ENCODE measurements around the gene HFE. TPM values are rescaled to one million over a fixed set of nuclear protein-coding genes. Genes with fewer than 3 reads are reported as not detected.

The HFE gene
- total and polyA plus RNA-seq, 11 donors: 1.6 to 13.9 (median 2.9) TPM

- ATAC-seq (peak; percentile 87 to 90 (median 88)), DNase-seq (peak; percentile 89 to 99 (median 98))
- H3K9me3 ChIP-seq: no peaks in the 10 kb centered on the region
- peak overlapping the region; percentile 73 to 97 (median 82) for H3K4me3 ChIP-seq
- intact Hi-C loops (cut with DNase I): loop anchor here in 6 of 10 donors (1.0 to 10.0 kb wide), 14 partner anchors 19 to 164 kb away; a partner anchor contains a TSS
- H3K4me1 ChIP-seq: peaks cover 0 to 25% (median 17%) of the 10 kb centered on the region in 12 donors
- TF ChIP-seq POLR2A (IDR thresholded peaks at IDR 0.05) (peak; percentile 54 to 58), CTCF (IDR thresholded peaks at IDR 0.05) (peak in 1 of 12 donors; percentile 7)
- H3K36me3 ChIP-seq: peaks cover 0 to 10% (median 5%) of the 10 kb centered on the region in 9 donors
- WGBS, 4 donors: 1% methylated on average over 35 to 38 of the region's 38 CpGs
- H3K27ac ChIP-seq: peak overlapping the region; percentile 95 to 99 (median 98)
- H3K27me3 ChIP-seq: no peaks in the 10 kb centered on the region
Observed at GRCh38 chr6:26122793-26123674, 35.8 kb downstream of the HFE start.

- peak overlapping the region; percentile 95 to 99 (median 98) for H3K27ac ChIP-seq
- WGBS, 4 donors: 0 to 2% (median 0%) methylated on average over 16 of the region's 16 CpGs
- H3K9me3 ChIP-seq: no peaks in the 10 kb centered on the region
- H3K36me3 ChIP-seq: peaks cover 0 to 16% (median 11%) of the 10 kb centered on the region in 9 donors
- ATAC-seq (no peak), DNase-seq (peak in 3 of 5 donors; percentile 77 to 84 (median 81))
- H3K4me3 ChIP-seq: peak overlapping the region; percentile 73 to 97 (median 82)
- intact Hi-C loops (cut with DNase I): loop anchor here in 6 of 10 donors (1.0 to 10.0 kb wide), 12 partner anchors 21 to 164 kb away; a partner anchor contains a TSS
- no peaks in the 10 kb centered on the region for H3K27me3 ChIP-seq
- TF ChIP-seq CTCF (IDR thresholded peaks at IDR 0.05): no peak
- no peak for TF ChIP-seq POLR2A (IDR thresholded peaks at IDR 0.05)
- peaks cover 0 to 30% (median 22%) of the 10 kb centered on the region in 12 donors for H3K4me1 ChIP-seq
Observed at GRCh38 chr6:26123675-26123946, 36.4 kb downstream of the HFE start.

- peak overlapping the region; percentile 95 to 99 (median 98) for H3K27ac ChIP-seq
- ATAC-seq (peak; percentile 91 to 93 (median 92)), DNase-seq (peak in 4 of 5 donors; percentile 68 to 90 (median 82))
- 0 to 1% (median 1%) methylated on average over 34 to 45 of the region's 45 CpGs for WGBS, 4 donors
- H3K4me1 ChIP-seq: peaks cover 0 to 35% (median 22%) of the 10 kb centered on the region in 12 donors
- H3K27me3 ChIP-seq: no peaks in the 10 kb centered on the region
- peak overlapping the region; percentile 73 to 97 (median 82) for H3K4me3 ChIP-seq
- intact Hi-C loops (cut with DNase I): loop anchor here in 8 of 10 donors (1.0 to 10.0 kb wide), 15 partner anchors 21 to 163 kb away; a partner anchor contains a TSS
- TF ChIP-seq CTCF (IDR thresholded peaks at IDR 0.05) (no peak), POLR2A (IDR thresholded peaks at IDR 0.05) (peak; percentile 97 to 99)
- H3K36me3 ChIP-seq: peaks cover 0 to 21% (median 16%) of the 10 kb centered on the region in 9 donors
- no peaks in the 10 kb centered on the region for H3K9me3 ChIP-seq
Observed at GRCh38 chr6:26123947-26124780, 36.9 kb downstream of the HFE start.

Measured in heart left ventricle (tissue), 16 donors.